Esophagus squamous epithelium (tissue), 5 donors: ENCODE results near the gene JAM3. TPM values are rescaled to one million over a fixed set of nuclear protein-coding genes. Genes with fewer than 3 reads are reported as not detected.

Source experiments
- DNase-seq: peaks from one replicate; lab custom pipeline; 2025; lab: John Stamatoyannopoulos, UW
- H3K27ac ChIP-seq, 4 donors: fragments of 200-600 bp; sonication (generic); one replicate each; pipeline ENCODE4 v1.5.1; 2016 to 2019; ENCODE audit warnings: mild to moderate bottlenecking in 1 of 4
- H3K27me3 ChIP-seq, 4 donors: fragments of 200-600 bp; sonication (generic); 1 replicate in 3 of 4; 2 replicates in 1 of 4; pipeline versions ENCODE4 v1.5.1 to v1.6.0; 2017 to 2021; ENCODE audit warnings: antibody characterized with exemption in 1 of 4
- H3K36me3 ChIP-seq, 3 donors: fragments of 200-600 bp; sonication (generic); one replicate each; pipeline ENCODE4 v1.5.1; 2016 to 2019
- H3K4me1 ChIP-seq, 3 donors: fragments of 200-600 bp; sonication (generic); one replicate each; pipeline ENCODE4 v1.5.1; 2017 to 2019
- H3K4me3 ChIP-seq, 4 donors: fragments of 200-600 bp; sonication (generic); 1 replicate in 3 of 4; 2 replicates in 1 of 4; pipeline ENCODE4 v1.5.1; 2016 to 2019; ENCODE audit warnings: mild to moderate bottlenecking in 2 of 4, moderate library complexity in 1 of 4
- H3K9me3 ChIP-seq, 3 donors: fragments of 200-600 bp; sonication (generic); one replicate each; pipeline ENCODE4 v1.5.1; 2016 to 2019
- POLR2A ChIP-seq, 4 donors: fragments of 450-650 bp; IDR thresholded peaks; one replicate each; pipeline ENCODE4 v1.6.1; 2017; ENCODE audit warnings: antibody characterized with exemption in 4 of 4, mild to moderate bottlenecking in 4 of 4, moderate library complexity in 3 of 4
- WGBS, 2 donors: methylation state at CpG; one replicate each; pipeline ENCODE4 v1.1.5; 2018; 5-methylcytosine and 5-hydroxymethylcytosine counted together
- intact Hi-C: fragments of 100-400 bp; cut with DNase I; formaldehyde crosslinking; loops from one replicate; pipeline ENCODE4 v1.15.0; 2022
- total RNA-seq, 4 donors: library from RNA; depleted of rRNA; stranded (reverse); fragments of >200 nt; gene quantifications; one replicate each; pipeline ENCODE4 v1.1.0, GENCODE V29; 2016
- TF ChIP-seq, protein P1 (sequence below), 6 experiments: fragments of 450-650 bp in 4 of 6; fragments of 200-600 bp in 2 of 6; sonication (generic) in 2 of 6; IDR thresholded peaks; one replicate each; pipeline ENCODE4 v1.5.1; 2016 to 2019; ENCODE audit warnings: antibody characterized with exemption in 6 of 6, mild to moderate bottlenecking in 4 of 6, moderate library complexity in 4 of 6
- donor health status: DM: yes; HTN: yes; CAD: no.

JAM3 gene
- total RNA-seq, 4 donors from 2014 or later, result 1.6 to 21.4 (median 7.9) TPM

- no peaks in the 10 kb centered on the region for H3K4me1 ChIP-seq
- no peaks in the 10 kb centered on the region for H3K9me3 ChIP-seq
- TF ChIP-seq, protein P1, sequence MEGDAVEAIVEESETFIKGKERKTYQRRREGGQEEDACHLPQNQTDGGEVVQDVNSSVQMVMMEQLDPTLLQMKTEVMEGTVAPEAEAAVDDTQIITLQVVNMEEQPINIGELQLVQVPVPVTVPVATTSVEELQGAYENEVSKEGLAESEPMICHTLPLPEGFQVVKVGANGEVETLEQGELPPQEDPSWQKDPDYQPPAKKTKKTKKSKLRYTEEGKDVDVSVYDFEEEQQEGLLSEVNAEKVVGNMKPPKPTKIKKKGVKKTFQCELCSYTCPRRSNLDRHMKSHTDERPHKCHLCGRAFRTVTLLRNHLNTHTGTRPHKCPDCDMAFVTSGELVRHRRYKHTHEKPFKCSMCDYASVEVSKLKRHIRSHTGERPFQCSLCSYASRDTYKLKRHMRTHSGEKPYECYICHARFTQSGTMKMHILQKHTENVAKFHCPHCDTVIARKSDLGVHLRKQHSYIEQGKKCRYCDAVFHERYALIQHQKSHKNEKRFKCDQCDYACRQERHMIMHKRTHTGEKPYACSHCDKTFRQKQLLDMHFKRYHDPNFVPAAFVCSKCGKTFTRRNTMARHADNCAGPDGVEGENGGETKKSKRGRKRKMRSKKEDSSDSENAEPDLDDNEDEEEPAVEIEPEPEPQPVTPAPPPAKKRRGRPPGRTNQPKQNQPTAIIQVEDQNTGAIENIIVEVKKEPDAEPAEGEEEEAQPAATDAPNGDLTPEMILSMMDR (IDR thresholded peaks at IDR 0.05), result no peak
- no peak for TF ChIP-seq POLR2A (IDR thresholded peaks at IDR 0.05)
- WGBS, 2 donors, result 84 to 90% methylated on average over 11 to 12 of the region's 12 CpGs
- no peak overlapping the region for H3K4me3 ChIP-seq
- intact Hi-C loops, result no loop called here
- no peaks in the 10 kb centered on the region for H3K27me3 ChIP-seq
- H3K36me3 ChIP-seq, result peaks cover 0 to 87% (median 0%) of the 10 kb centered on the region in 3 donors
- DNase-seq, result no peak
- H3K27ac ChIP-seq, result peak overlapping the region in 2 of 4 donors; percentile 8 to 49
These were observed 81.5 kb downstream of the JAM3 start for GRCh38 chr11:134150195-134150903.

DNA sequence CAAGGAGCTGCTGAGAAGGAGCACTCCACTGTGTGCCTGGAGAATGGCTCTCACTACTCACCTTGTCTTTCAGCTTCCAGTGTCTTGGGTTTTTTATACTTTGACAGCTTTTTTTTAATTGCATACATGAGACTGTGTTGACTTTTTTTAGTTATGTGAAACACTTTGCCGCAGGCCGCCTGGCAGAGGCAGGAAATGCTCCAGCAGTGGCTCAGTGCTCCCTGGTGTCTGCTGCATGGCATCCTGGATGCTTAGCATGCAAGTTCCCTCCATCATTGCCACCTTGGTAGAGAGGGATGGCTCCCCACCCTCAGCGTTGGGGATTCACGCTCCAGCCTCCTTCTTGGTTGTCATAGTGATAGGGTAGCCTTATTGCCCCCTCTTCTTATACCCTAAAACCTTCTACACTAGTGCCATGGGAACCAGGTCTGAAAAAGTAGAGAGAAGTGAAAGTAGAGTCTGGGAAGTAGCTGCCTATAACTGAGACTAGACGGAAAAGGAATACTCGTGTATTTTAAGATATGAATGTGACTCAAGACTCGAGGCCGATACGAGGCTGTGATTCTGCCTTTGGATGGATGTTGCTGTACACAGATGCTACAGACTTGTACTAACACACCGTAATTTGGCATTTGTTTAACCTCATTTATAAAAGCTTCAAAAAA, 82.3 kb downstream of the JAM3 start:
- WGBS, 2 donors, result 73 to 83% methylated on average over 8 to 9 of the region's 10 CpGs
- Histone ChIP-seq H3K27me3 (no peaks in the 10 kb centered on the region), H3K27ac (peak overlapping the region in 3 of 4 donors; percentile 8 to 54 (median 49)), H3K4me3 (no peak overlapping the region), H3K36me3 (peaks cover 0 to 88% (median 8%) of the 10 kb centered on the region in 3 donors), H3K4me1 (no peaks in the 10 kb centered on the region), H3K9me3 (no peaks in the 10 kb centered on the region)
- DNase-seq, result no peak
- no peak for TF ChIP-seq POLR2A (IDR thresholded peaks at IDR 0.05)
- TF ChIP-seq, protein P1 (IDR thresholded peaks at IDR 0.05), result no peak
- intact Hi-C loops, result no loop called here

GRCh38 chr11:134152696-134153095, 83.8 kb downstream of the JAM3 start:
- intact Hi-C loops, result no loop called here
- no peak for TF ChIP-seq POLR2A (IDR thresholded peaks at IDR 0.05)
- Histone ChIP-seq H3K36me3 (peaks cover 5 to 96% (median 8%) of the 10 kb centered on the region in 3 donors), H3K9me3 (no peaks in the 10 kb centered on the region), H3K4me1 (no peaks in the 10 kb centered on the region), H3K27me3 (no peaks in the 10 kb centered on the region), H3K27ac (peak overlapping the region in 3 of 4 donors; percentile 34 to 57 (median 49)), H3K4me3 (no peak overlapping the region)
- WGBS, 2 donors, result 61 to 94% methylated on average over 3 to 5 of the region's 9 CpGs
- no peak for DNase-seq

DNA sequence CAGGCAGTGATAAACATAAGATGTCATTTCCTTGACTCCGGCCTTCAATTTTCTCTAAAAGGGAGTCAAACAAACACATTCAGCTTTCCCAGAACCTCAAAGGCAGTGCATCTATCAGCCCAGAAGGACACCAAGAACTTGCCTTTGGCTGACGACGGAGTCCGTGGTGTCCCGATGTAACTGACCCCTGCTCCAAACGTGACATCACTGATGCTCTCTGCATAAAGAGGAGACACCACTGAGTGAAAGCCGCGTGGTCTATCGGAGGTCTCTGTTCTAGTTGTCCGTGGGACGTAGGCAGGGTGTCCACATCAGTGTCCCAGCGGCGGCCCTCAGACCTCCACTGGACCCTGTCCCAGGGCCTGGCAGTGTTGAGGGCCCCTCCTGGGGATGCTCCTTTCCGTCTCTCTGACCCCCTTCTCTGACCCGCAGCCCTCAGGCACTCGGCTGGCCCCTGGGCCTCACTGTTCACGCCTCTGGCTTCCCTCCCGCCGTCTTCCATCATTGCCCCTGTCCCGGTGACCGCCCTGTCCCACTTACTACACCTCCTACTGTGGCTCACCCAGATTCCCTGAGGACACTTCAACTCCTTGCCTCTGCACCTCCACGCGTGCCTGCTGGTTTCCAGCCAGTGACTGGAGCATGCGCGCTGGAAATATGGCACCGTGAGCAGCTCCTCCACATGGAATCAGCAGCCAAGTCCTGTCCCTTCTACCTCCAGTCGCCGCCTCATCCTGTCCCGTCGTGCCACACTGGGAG, 84.5 kb downstream of the JAM3 start:
- no peaks in the 10 kb centered on the region for H3K4me1 ChIP-seq
- H3K4me3 ChIP-seq, result no peak overlapping the region
- no peaks in the 10 kb centered on the region for H3K27me3 ChIP-seq
- H3K27ac ChIP-seq, result peak overlapping the region in 3 of 4 donors; percentile 34 to 57 (median 49)
- intact Hi-C loops, result no loop called here
- WGBS, 2 donors, result 92 to 96% methylated on average over 18 to 25 of the region's 30 CpGs
- no peak for DNase-seq
- H3K9me3 ChIP-seq, result no peaks in the 10 kb centered on the region
- TF ChIP-seq, protein P1 (IDR thresholded peaks at IDR 0.05), result no peak
- no peak for TF ChIP-seq POLR2A (IDR thresholded peaks at IDR 0.05)
- peaks cover 5 to 96% (median 8%) of the 10 kb centered on the region in 3 donors for H3K36me3 ChIP-seq

DNA sequence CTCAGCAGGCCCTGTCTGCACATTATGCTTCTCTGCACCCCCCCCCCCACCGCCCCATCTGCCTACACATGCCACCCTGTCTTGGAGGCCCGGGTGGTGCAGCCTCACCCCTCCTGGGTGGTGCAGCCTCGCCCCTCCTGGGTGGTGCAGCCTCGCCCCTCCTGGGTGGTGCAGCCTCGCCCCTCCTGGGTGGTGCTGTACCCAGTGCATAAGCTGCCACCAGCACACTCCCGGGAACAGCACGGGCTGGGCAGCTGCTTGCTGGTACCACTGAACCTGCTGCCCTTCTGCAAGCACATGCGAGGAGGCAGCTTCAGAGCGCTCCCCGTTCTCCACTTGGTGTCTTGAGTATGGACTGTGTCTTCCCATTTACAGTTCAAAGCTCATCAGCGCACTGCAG, 85.6 kb downstream of the JAM3 start:
- Histone ChIP-seq H3K27ac (no peak overlapping the region), H3K9me3 (no peaks in the 10 kb centered on the region), H3K36me3 (peaks cover 8 to 98% (median 8%) of the 10 kb centered on the region in 3 donors), H3K4me1 (no peaks in the 10 kb centered on the region), H3K4me3 (no peak overlapping the region), H3K27me3 (no peaks in the 10 kb centered on the region)
- intact Hi-C loops, result no loop called here
- DNase-seq, result no peak
- TF ChIP-seq, protein P1 (IDR thresholded peaks at IDR 0.05), result no peak
- no peak for TF ChIP-seq POLR2A (IDR thresholded peaks at IDR 0.05)
- 72 to 95% methylated on average over 3 of the region's 11 CpGs for WGBS, 2 donors
